ENCODE data around the gene PCDHA4.
"Not testable (repeated sequence)": the region's sequence is repeated elsewhere in the genome, so short reads cannot be mapped to it uniquely, and the experiment has no call there.

The PCDHA4 gene

DNA sequence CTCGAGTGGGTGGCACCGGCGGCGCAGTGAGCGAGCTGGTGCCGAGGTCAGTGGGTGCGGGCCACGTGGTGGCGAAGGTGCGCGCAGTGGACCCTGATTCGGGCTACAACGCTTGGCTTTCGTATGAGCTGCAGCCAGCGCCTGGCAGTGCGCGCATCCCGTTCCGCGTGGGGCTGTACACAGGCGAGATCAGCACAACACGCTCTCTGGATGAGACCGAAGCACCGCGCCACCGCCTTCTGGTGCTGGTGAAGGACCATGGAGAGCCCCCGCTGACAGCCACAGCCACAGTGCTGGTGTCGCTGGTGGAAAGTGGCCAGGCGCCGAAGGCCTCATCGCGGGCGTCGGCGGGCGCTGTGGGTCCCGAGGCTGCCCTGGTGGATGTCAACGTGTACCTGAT, 16.6 kb downstream of the PCDHA4 start:
- no peaks in the 10 kb centered on the region for H3K36me3 ChIP-seq (ENCODE audit: control insufficient read depth, low read depth, low read length)
- no peak overlapping the region for H3K4me3 ChIP-seq (ENCODE audit: low read length)
- H3K4me1 ChIP-seq (ENCODE audit: control insufficient read depth, low read depth, low read length): no peaks in the 10 kb centered on the region
- H3K27ac ChIP-seq (ENCODE audit: low read length): no peak overlapping the region
- no peaks in the 10 kb centered on the region for H3K27me3 ChIP-seq (ENCODE audit: control insufficient read depth, insufficient read depth, low read length)
- H3K9ac ChIP-seq (ENCODE audit: low read length): no peak overlapping the region
- no peaks in the 10 kb centered on the region for H3K9me3 ChIP-seq (ENCODE audit: control insufficient read depth, low read depth, low read length)

DNA sequence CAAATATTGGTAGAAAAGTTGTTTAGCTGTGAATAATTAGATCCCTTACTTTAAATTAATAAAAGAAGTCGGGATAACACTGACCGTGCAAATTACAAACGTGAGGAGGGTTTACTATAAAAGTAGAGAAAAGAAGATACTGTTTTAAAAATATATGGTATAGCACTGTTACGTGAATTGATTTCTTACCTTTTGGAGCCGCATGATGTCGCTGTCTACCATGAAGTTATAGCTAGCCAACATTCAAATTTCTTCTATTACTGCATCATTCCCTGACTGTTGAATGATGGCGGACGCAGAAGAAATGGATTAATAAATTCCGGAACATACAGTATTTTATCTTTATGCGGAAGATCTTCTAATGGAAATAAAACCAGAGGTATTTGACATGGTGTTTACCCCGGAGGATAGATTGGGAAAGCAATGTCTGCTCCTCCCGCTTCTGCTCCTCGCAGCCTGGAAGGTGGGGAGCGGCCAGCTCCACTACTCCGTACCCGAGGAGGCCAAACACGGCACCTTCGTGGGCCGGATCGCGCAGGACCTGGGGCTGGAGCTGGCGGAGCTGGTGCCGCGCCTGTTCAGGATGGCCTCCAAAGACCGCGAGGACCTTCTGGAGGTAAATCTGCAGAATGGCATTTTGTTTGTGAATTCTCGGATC, 21.0 kb downstream of the PCDHA4 start, which contains the start of gene PCDHA6:
PCDHA6 (plus strand) TSS at position 257 of the 658 bp plus-strand sequence; CDS start at position 389, 132 bp downstream.
- H3K4me1 ChIP-seq (ENCODE audit: control insufficient read depth, low read depth, low read length): no peaks in the 10 kb centered on the region
- H3K9me3 ChIP-seq (ENCODE audit: control insufficient read depth, low read depth, low read length): no peaks in the 10 kb centered on the region
- no peak within 1 kb of the TSS for H3K27ac ChIP-seq (ENCODE audit: low read length)
- no peaks in the 10 kb centered on the region for H3K36me3 ChIP-seq (ENCODE audit: control insufficient read depth, low read depth, low read length)
- no peaks in the 10 kb centered on the region for H3K27me3 ChIP-seq (ENCODE audit: control insufficient read depth, insufficient read depth, low read length)
- H3K4me3 ChIP-seq (ENCODE audit: low read length): no peak within 1 kb of the TSS
- H3K9ac ChIP-seq (ENCODE audit: low read length): no peak within 1 kb of the TSS

DNA sequence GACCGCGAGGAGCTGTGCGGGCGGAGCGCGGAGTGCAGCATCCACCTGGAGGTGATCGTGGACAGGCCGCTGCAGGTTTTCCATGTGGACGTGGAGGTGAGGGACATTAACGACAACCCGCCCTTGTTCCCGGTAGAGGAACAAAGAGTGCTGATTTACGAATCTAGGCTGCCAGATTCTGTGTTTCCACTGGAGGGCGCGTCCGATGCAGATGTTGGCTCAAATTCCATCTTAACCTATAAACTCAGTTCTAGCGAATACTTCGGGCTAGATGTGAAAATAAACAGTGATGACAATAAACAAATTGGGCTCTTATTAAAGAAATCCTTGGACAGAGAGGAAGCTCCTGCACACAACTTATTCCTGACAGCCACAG, 21.5 kb downstream of the PCDHA4 start:
- Histone ChIP-seq H3K27ac (ENCODE audit: low read length) (no peak overlapping the region), H3K9ac (ENCODE audit: low read length) (no peak overlapping the region), H3K36me3 (ENCODE audit: control insufficient read depth, low read depth, low read length) (no peaks in the 10 kb centered on the region), H3K9me3 (ENCODE audit: control insufficient read depth, low read depth, low read length) (no peaks in the 10 kb centered on the region), H3K4me1 (ENCODE audit: control insufficient read depth, low read depth, low read length) (no peaks in the 10 kb centered on the region), H3K27me3 (ENCODE audit: control insufficient read depth, insufficient read depth, low read length) (no peaks in the 10 kb centered on the region), H3K4me3 (ENCODE audit: low read length) (no peak overlapping the region)

GRCh38 chr5:140829511-140830501, 22.9 kb downstream of the PCDHA4 start:
- H3K4me1 ChIP-seq (ENCODE audit: control insufficient read depth, low read depth, low read length); H3K36me3 ChIP-seq (ENCODE audit: control insufficient read depth, low read depth, low read length); H3K4me3 ChIP-seq (ENCODE audit: low read length); H3K9me3 ChIP-seq (ENCODE audit: control insufficient read depth, low read depth, low read length); H3K9ac ChIP-seq (ENCODE audit: low read length); H3K27ac ChIP-seq (ENCODE audit: low read length); H3K27me3 ChIP-seq (ENCODE audit: control insufficient read depth, insufficient read depth, low read length): not testable (repeated sequence)

DNA sequence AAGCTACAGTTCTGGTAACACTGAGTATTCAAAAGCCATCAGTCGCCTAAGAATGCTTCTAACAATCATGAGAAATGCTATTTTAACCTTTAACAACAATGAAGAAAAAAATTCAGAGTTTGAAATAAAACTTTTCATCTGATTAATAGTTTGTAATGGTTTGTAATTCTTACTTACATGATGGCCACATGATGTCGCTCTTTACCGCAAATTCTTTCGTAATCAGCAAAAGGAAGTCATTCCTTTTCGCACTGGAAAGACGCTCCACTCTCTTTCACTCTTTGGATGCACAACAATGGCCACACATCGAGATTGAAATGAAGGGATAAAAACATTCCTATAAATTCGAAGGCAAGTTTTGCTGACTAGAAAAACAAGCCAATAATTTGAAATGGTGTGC, 27.1 kb downstream of the PCDHA4 start, which contains the start of gene PCDHA7:
PCDHA7 (plus strand) TSS at position 277 of the 400 bp plus-strand sequence; CDS start at position 392, 115 bp downstream.
- no peak within 1 kb of the TSS for H3K9ac ChIP-seq (ENCODE audit: low read length)
- H3K27ac ChIP-seq (ENCODE audit: low read length): no peak within 1 kb of the TSS
- no peak within 1 kb of the TSS for H3K4me3 ChIP-seq (ENCODE audit: low read length)
- no peaks in the 10 kb centered on the region for H3K27me3 ChIP-seq (ENCODE audit: control insufficient read depth, insufficient read depth, low read length)
- peaks cover 6% of the 10 kb centered on the region for H3K9me3 ChIP-seq (ENCODE audit: control insufficient read depth, low read depth, low read length)
- no peaks in the 10 kb centered on the region for H3K36me3 ChIP-seq (ENCODE audit: control insufficient read depth, low read depth, low read length)
- H3K4me1 ChIP-seq (ENCODE audit: control insufficient read depth, low read depth, low read length): no peaks in the 10 kb centered on the region

DNA sequence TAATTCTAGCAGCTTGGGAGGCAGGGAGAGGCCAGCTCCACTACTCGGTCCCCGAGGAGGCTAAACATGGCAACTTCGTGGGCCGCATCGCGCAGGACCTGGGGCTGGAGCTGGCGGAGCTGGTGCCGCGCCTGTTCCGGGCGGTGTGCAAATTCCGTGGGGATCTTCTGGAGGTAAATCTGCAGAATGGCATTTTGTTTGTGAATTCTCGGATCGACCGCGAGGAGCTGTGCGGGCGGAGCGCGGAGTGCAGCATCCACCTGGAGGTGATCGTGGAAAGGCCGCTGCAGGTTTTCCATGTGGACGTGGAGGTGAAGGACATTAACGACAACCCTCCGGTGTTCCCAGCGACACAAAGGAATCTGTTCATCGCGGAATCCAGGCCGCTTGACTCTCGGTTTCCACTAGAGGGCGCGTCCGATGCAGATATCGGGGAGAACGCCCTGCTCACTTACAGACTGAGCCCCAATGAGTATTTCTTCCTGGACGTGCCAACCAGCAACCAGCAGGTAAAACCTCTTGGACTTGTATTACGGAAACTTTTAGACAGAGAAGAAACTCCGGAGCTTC, 27.7 kb downstream of the PCDHA4 start:
- not testable (repeated sequence) for H3K27ac ChIP-seq (ENCODE audit: low read length); H3K27me3 ChIP-seq (ENCODE audit: control insufficient read depth, insufficient read depth, low read length); H3K9me3 ChIP-seq (ENCODE audit: control insufficient read depth, low read depth, low read length); H3K9ac ChIP-seq (ENCODE audit: low read length); H3K4me3 ChIP-seq (ENCODE audit: low read length); H3K4me1 ChIP-seq (ENCODE audit: control insufficient read depth, low read depth, low read length); H3K36me3 ChIP-seq (ENCODE audit: control insufficient read depth, low read depth, low read length)

DNA sequence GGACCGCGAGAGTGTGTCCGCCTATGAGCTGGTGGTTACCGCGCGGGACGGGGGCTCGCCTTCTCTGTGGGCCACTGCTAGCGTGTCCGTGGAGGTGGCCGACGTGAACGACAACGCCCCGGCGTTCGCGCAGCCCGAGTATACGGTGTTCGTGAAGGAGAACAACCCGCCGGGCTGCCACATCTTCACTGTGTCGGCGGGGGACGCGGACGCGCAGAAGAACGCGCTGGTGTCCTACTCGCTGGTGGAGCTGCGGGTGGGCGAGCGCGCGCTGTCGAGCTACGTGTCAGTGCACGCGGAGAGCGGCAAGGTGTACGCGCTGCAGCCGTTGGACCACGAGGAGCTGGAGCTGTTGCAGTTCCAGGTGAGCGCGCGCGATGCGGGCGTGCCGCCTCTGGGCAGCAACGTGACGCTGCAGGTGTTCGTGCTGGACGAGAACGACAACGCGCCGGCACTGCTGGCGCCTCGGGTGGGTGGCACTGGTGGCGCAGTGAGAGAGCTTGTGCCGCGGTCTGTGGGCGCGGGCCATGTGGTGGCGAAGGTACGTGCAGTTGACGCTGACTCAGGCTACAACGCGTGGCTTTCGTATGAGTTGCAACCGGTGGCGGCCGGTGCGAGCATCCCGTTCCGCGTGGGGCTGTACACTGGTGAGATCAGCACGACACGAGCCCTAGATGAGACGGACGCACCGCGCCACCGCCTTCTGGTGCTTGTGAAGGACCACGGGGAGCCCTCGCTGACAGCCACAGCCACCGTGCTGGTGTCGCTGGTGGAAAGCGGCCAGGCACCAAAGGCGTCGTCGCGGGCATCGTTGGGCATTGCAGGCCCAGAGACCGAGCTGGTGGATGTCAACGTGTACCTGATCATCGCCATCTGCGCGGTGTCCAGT, 29.0 kb downstream of the PCDHA4 start:
- Histone ChIP-seq H3K27me3 (ENCODE audit: control insufficient read depth, insufficient read depth, low read length) (no peaks in the 10 kb centered on the region), H3K4me1 (ENCODE audit: control insufficient read depth, low read depth, low read length) (no peaks in the 10 kb centered on the region), H3K9ac (ENCODE audit: low read length) (no peak overlapping the region), H3K36me3 (ENCODE audit: control insufficient read depth, low read depth, low read length) (no peaks in the 10 kb centered on the region), H3K4me3 (ENCODE audit: low read length) (no peak overlapping the region), H3K27ac (ENCODE audit: low read length) (no peak overlapping the region), H3K9me3 (ENCODE audit: control insufficient read depth, low read depth, low read length) (peaks cover 6% of the 10 kb centered on the region)

GRCh38 chr5:140840978-140841962, 34.4 kb downstream of the PCDHA4 start, which contains the start of gene PCDHA8:
TSS of gene PCDHA8 (plus strand) at chr5:140841187. CDS start at chr5:140841322, 135 bp downstream.
- Histone ChIP-seq H3K4me3 (ENCODE audit: low read length) (peak within 1 kb of the TSS; percentile 37), H3K4me1 (ENCODE audit: control insufficient read depth, low read depth, low read length) (no peaks in the 10 kb centered on the region), H3K9me3 (ENCODE audit: control insufficient read depth, low read depth, low read length) (no peaks in the 10 kb centered on the region), H3K9ac (ENCODE audit: low read length) (no peak within 1 kb of the TSS), H3K27me3 (ENCODE audit: control insufficient read depth, insufficient read depth, low read length) (no peaks in the 10 kb centered on the region), H3K27ac (ENCODE audit: low read length) (no peak within 1 kb of the TSS), H3K36me3 (ENCODE audit: control insufficient read depth, low read depth, low read length) (no peaks in the 10 kb centered on the region)

DNA sequence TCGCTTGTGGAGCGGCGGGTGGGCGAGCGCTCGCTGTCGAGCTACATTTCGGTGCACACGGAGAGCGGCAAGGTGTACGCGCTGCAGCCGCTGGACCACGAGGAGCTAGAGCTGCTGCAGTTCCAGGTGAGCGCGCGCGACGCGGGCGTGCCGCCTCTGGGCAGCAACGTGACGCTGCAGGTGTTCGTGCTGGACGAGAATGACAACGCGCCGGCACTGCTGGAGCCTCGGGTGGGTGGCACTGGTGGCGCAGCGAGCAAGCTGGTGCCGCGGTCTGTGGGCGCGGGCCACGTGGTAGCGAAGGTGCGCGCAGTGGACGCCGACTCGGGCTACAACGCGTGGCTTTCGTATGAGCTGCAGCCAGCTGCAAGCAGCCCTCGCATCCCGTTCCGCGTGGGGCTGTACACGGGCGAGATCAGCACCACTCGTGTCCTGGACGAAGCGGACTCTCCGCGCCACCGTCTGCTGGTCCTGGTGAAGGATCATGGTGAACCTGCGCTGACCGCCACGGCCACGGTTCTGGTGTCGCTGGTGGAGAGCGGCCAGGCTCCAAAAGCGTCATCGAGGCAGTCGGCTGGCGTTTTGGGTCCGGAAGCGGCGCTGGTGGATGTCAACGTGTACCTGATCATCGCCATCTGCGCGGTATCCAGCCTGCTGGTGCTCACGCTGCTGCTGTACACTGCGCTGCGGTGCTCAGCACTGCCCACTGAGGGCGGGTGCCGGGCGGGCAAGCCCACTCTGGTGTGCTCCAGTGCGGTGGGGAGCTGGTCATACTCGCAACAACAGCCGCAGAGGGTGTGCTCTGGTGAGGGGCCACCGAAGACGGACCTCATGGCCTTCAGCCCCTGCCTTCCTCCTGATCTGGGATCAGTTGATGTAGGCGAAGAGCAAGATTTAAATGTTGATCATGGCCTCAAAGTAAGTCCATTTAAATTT, 36.2 kb downstream of the PCDHA4 start:
- Histone ChIP-seq H3K36me3 (ENCODE audit: control insufficient read depth, low read depth, low read length) (no peaks in the 10 kb centered on the region), H3K9ac (ENCODE audit: low read length) (no peak overlapping the region), H3K4me1 (ENCODE audit: control insufficient read depth, low read depth, low read length) (no peaks in the 10 kb centered on the region), H3K27me3 (ENCODE audit: control insufficient read depth, insufficient read depth, low read length) (no peaks in the 10 kb centered on the region), H3K9me3 (ENCODE audit: control insufficient read depth, low read depth, low read length) (no peaks in the 10 kb centered on the region), H3K27ac (ENCODE audit: low read length) (no peak overlapping the region), H3K4me3 (ENCODE audit: low read length) (no peak overlapping the region)
